H1 (cell line): ENCODE measurements around the gene PDZRN4. TPM values are rescaled to one million over a fixed set of nuclear protein-coding genes. Genes with fewer than 3 reads are reported as not detected.

ENCODE experiments used
- CTCF ChIA-PET: fragments of 300-600 bp; sonication (Branson Sonifier 250); formaldehyde crosslinking; loops from one replicate; lab custom pipeline; 2021; ENCODE audit not compliant: partially characterized antibody; lab: Charles Lee
- POLR2A ChIA-PET: fragments of 300-600 bp; sonication (Branson Sonifier 250); formaldehyde crosslinking; loops from one replicate; lab custom pipeline; 2021; ENCODE audit warnings: inconsistent platforms; ENCODE audit not compliant: partially characterized antibody; lab: Charles Lee
- DNase-seq, 2 experiments: peaks; one replicate each; pipeline versions ENCODE4 v3.0.0 to v3.0.0-alpha.2; 2010 to 2022; ENCODE audit warnings: low spot score in 2 of 2, low read depth in 1 of 2, mixed read lengths in 1 of 2
- FAIRE-seq: peaks from 2 replicates; lab custom pipeline; 2011; peaks lifted over from hg19 to GRCh38; lab: Jason Lieb, UNC
- H2AFZ ChIP-seq: 2 replicates; pipeline ENCODE4 v1.8.1; 2012; ENCODE audit warnings: low read length, inconsistent platforms
- H2AK5ac ChIP-seq: 2 replicates; pipeline ENCODE4 v1.6.1; 2013; ENCODE audit warnings: low read depth, low read length
- H2BK120ac ChIP-seq: replicated peaks from 2 replicates; pipeline ENCODE3; 2013; ENCODE audit warnings: low read depth, low read length, inconsistent platforms
- H2BK12ac ChIP-seq: 2 replicates; pipeline ENCODE4 v1.6.1; 2013; ENCODE audit warnings: low read depth, low read length
- H2BK15ac ChIP-seq: 2 replicates; pipeline ENCODE4 v1.6.1; 2013; ENCODE audit warnings: low read length
- H2BK20ac ChIP-seq: 2 replicates; pipeline ENCODE4 v1.6.1; 2013; ENCODE audit warnings: low read length
- H2BK5ac ChIP-seq: 2 replicates; pipeline ENCODE4 v1.6.1; 2013; ENCODE audit warnings: low read depth, low read length
- H3K14ac ChIP-seq: 2 replicates; pipeline ENCODE4 v1.6.1; 2013; ENCODE audit warnings: inconsistent platforms; ENCODE audit not compliant: insufficient read length
- H3K18ac ChIP-seq: 2 replicates; pipeline ENCODE4 v1.6.1; 2013; ENCODE audit warnings: low read length; ENCODE audit errors: extremely low read depth
- H3K23ac ChIP-seq: 2 replicates; pipeline ENCODE4 v1.6.1; 2013; ENCODE audit warnings: inconsistent platforms; ENCODE audit not compliant: insufficient read length
- H3K23me2 ChIP-seq: 2 replicates; pipeline ENCODE4 v1.6.1; 2013; ENCODE audit warnings: low read depth, low read length
- H3K27ac ChIP-seq: 2 replicates; pipeline ENCODE4 v1.6.1; 2011; ENCODE audit warnings: low read depth, low read length, inconsistent platforms
- H3K27me3 ChIP-seq, 4 experiments: replicated peaks in 1 of 4; 1 replicate in 1 of 4; 2 replicates in 3 of 4; pipeline versions ENCODE4 v1.6.1 to v1.8.1; 2011 to 2013; ENCODE audit warnings: low read length in 3 of 4, mild to moderate bottlenecking in 3 of 4, inconsistent platforms in 2 of 4, mixed read lengths in 2 of 4, moderate library complexity in 1 of 4; ENCODE audit not compliant: control insufficient read depth in 3 of 4, insufficient read depth in 3 of 4; ENCODE audit errors: extremely low read depth in 1 of 4
- H3K36me3 ChIP-seq, 4 experiments: 2 replicates each; pipeline versions ENCODE4 v1.6.1 to v1.8.1; 2011 to 2013; ENCODE audit warnings: mild to moderate bottlenecking in 4 of 4, low read length in 3 of 4, moderate library complexity in 2 of 4, control low read depth in 1 of 4, inconsistent platforms in 1 of 4; ENCODE audit not compliant: insufficient read depth in 4 of 4, control insufficient read depth in 2 of 4
- H3K4ac ChIP-seq: replicated peaks from 2 replicates; pipeline ENCODE3; 2013; ENCODE audit warnings: low read length, low read depth, mixed read lengths, inconsistent platforms; ENCODE audit not compliant: insufficient read length
- H3K4me1 ChIP-seq, 4 experiments: replicated peaks in 1 of 4; 1 replicate in 1 of 4; 2 replicates in 3 of 4; pipeline versions ENCODE4 v1.6.1 to v1.8.1; 2011 to 2013; ENCODE audit warnings: low read length in 3 of 4, inconsistent platforms in 2 of 4, mixed read lengths in 1 of 4; ENCODE audit not compliant: insufficient read depth in 4 of 4, control insufficient read depth in 3 of 4
- H3K4me2 ChIP-seq, 2 experiments: 2 replicates each; pipeline versions ENCODE4 v1.6.1 to v1.8.1; 2011 to 2013; ENCODE audit warnings: low read depth in 2 of 2, low read length in 2 of 2, control low read depth in 1 of 2, inconsistent platforms in 1 of 2, mild to moderate bottlenecking in 1 of 2; ENCODE audit not compliant: insufficient read depth in 1 of 2
- H3K4me3 ChIP-seq, 4 experiments: fragments of 200-600, 300-600 bp in 1 of 4; sonication (generic), shearing (Covaris generic), sonication (Bioruptor Twin) in 1 of 4; 2 replicates each; pipeline versions ENCODE4 v1.5.1 to v1.8.1; 2011 to 2016; ENCODE audit warnings: low read length in 4 of 4, low read depth in 3 of 4, control low read depth in 2 of 4, inconsistent platforms in 2 of 4, mild to moderate bottlenecking in 2 of 4, mixed read lengths in 1 of 4, moderate library complexity in 1 of 4; ENCODE audit not compliant: insufficient read depth in 2 of 4; ENCODE audit errors: extremely low read depth in 1 of 4
- H3K56ac ChIP-seq: replicated peaks from 2 replicates; pipeline ENCODE3; 2013; ENCODE audit warnings: low read depth, mild to moderate bottlenecking, mixed read lengths, low read length, inconsistent platforms; ENCODE audit not compliant: insufficient read length
- H3K79me1 ChIP-seq: 2 replicates; pipeline ENCODE4 v1.6.1; 2013; ENCODE audit warnings: low read depth, low read length, control low read depth
- H3K79me2 ChIP-seq, 2 experiments: 2 replicates each; pipeline versions ENCODE4 v1.6.1 to v1.8.1; 2012 to 2013; ENCODE audit warnings: low read length in 2 of 2, mild to moderate bottlenecking in 2 of 2, inconsistent platforms in 1 of 2; ENCODE audit not compliant: insufficient read depth in 2 of 2, control insufficient read depth in 1 of 2
- H3K9ac ChIP-seq, 4 experiments: replicated peaks in 1 of 4; 1 replicate in 1 of 4; 2 replicates in 3 of 4; pipeline versions ENCODE4 v1.6.1 to v1.8.1; 2011 to 2013; ENCODE audit warnings: low read depth in 3 of 4, low read length in 3 of 4, control low read depth in 2 of 4, mild to moderate bottlenecking in 2 of 4, moderate library complexity in 2 of 4, inconsistent platforms in 1 of 4; ENCODE audit errors: extremely low read depth in 1 of 4
- H3K9me3 ChIP-seq, 2 experiments: 2 replicates each; pipeline versions ENCODE4 v1.6.1 to v1.8.1; 2012 to 2013; ENCODE audit warnings: mild to moderate bottlenecking in 2 of 2, moderate library complexity in 2 of 2, control low read depth in 1 of 2, inconsistent platforms in 1 of 2, low read depth in 1 of 2, low read length in 1 of 2, mixed read lengths in 1 of 2; ENCODE audit not compliant: insufficient read depth in 2 of 2
- H4K20me1 ChIP-seq, 2 experiments: replicated peaks in 1 of 2; 2 replicates each; pipeline versions ENCODE3 to v1.8.1; 2011 to 2013; ENCODE audit warnings: inconsistent platforms in 2 of 2, low read length in 2 of 2, mild to moderate bottlenecking in 1 of 2; ENCODE audit not compliant: insufficient read depth in 2 of 2, control insufficient read depth in 1 of 2
- H4K5ac ChIP-seq: 2 replicates; pipeline ENCODE4 v1.6.1; 2013; ENCODE audit warnings: low read length, low read depth, mixed read lengths, inconsistent platforms; ENCODE audit not compliant: insufficient read length
- H4K8ac ChIP-seq: 2 replicates; pipeline ENCODE4 v1.8.0; 2013; ENCODE audit warnings: mild to moderate bottlenecking, moderate library complexity, low read length, inconsistent platforms; ENCODE audit not compliant: insufficient read depth; ENCODE audit errors: extremely low read depth
- H4K91ac ChIP-seq: replicated peaks from 2 replicates; pipeline ENCODE3; 2013; ENCODE audit warnings: low read length, mixed read lengths, inconsistent platforms; ENCODE audit not compliant: insufficient read length
- BACH1 ChIP-seq: IDR thresholded peaks from 2 replicates; pipeline ENCODE4 v1.6.1; 2012; ENCODE audit warnings: low read length, improper control_type of control experiment
- CTBP2 ChIP-seq: IDR thresholded peaks from 2 replicates; pipeline ENCODE4 v1.7.0; 2011; ENCODE audit warnings: borderline replicate concordance, mild to moderate bottlenecking, moderate library complexity, mixed read lengths, low read length; ENCODE audit not compliant: insufficient read depth, insufficient read length
- FOSL1 ChIP-seq: IDR thresholded peaks from 2 replicates; pipeline ENCODE4 v1.6.1; 2011; ENCODE audit warnings: mild to moderate bottlenecking, low read depth, low read length, moderate library complexity; ENCODE audit not compliant: insufficient read depth
- KDM1A ChIP-seq: fragments of 200-600, 300-600 bp; sonication (generic); IDR thresholded peaks from 2 replicates; pipeline ENCODE4 v1.7.1; 2016; ENCODE audit warnings: mild to moderate bottlenecking, low read length, borderline replicate concordance
- MAFK ChIP-seq: IDR thresholded peaks from 2 replicates; pipeline ENCODE4 v1.6.1; 2012; ENCODE audit warnings: low read depth, mild to moderate bottlenecking, improper control_type of control experiment, low read length
- RBBP5 ChIP-seq: IDR thresholded peaks from 2 replicates; pipeline ENCODE4 v1.7.1; 2012; ENCODE audit warnings: low read depth, mild to moderate bottlenecking, inconsistent platforms, low read length, moderate library complexity, borderline replicate concordance
- RXRA ChIP-seq: IDR thresholded peaks from 2 replicates; pipeline ENCODE4 v1.6.1; 2011; ENCODE audit warnings: low read depth, mild to moderate bottlenecking, low read length, moderate library complexity; ENCODE audit not compliant: insufficient read depth
- SP1 ChIP-seq: IDR thresholded peaks from 2 replicates; pipeline ENCODE4 v1.6.1; 2011; ENCODE audit warnings: low read depth, low read length
- TAF1 ChIP-seq: IDR thresholded peaks from 2 replicates; pipeline ENCODE4 v1.6.1; 2011; ENCODE audit warnings: mild to moderate bottlenecking, low read depth, low read length
- WGBS, 2 experiments: shearing (Covaris generic) in 1 of 2; methylation state at CpG; one replicate each; pipeline versions ENCODE4 v1.1.6 to v1.1.7; 2013 to 2015; ENCODE audit warnings: low lambda C conversion rate in 2 of 2, mixed read lengths in 2 of 2, inconsistent platforms in 1 of 2, low coverage in 1 of 2, missing lambda C conversion rate in 1 of 2; ENCODE audit not compliant: insufficient replicate concordance in 2 of 2, insufficient coverage in 1 of 2, insufficient read length in 1 of 2; ENCODE audit errors: extremely low coverage in 1 of 2, missing lambda C conversion rate in 1 of 2; 5-methylcytosine and 5-hydroxymethylcytosine counted together
- polyA plus RNA-seq, 7 experiments: library from polyadenylated mRNA; depleted of rRNA in 3 of 7; stranded (reverse) in 5 of 7; unstranded in 2 of 7; fragments of >200 nt in 5 of 7; fragments of 200-250 nt in 2 of 7; gene quantifications; 1 replicate in 5 of 7; 2 replicates in 1 of 7; 4 replicates in 1 of 7; pipeline versions ENCODE4 v1.2.1 to v1.2.3, GENCODE V29; 2011 to 2013; ENCODE audit warnings: missing spikeins in 2 of 7, mixed read lengths in 2 of 7
- total RNA-seq: library from RNA; stranded (reverse); fragmentation: NEBNext Ultra II Directional; extraction: Animal tissue kit (Norgen Biotek cat#: 25700); gene quantifications from 2 replicates; pipeline ENCODE4 v1.2.1, GENCODE V29; 2021
- TF ChIP-seq, protein P1 (sequence below), 3 experiments: IDR thresholded peaks; 1 replicate in 2 of 3; 2 replicates in 1 of 3; pipeline versions ENCODE4 v1.5.1 to v1.6.1; 2011; ENCODE audit warnings: low read length in 3 of 3, mild to moderate bottlenecking in 3 of 3, inconsistent platforms in 2 of 3, low read depth in 1 of 3, moderate library complexity in 1 of 3; ENCODE audit not compliant: insufficient read depth in 1 of 3; ENCODE audit errors: control extremely low read depth in 1 of 3

The PDZRN4 gene
- total and polyA plus RNA-seq, 2 of the 8 experiments (the other 6 are each of a cell fraction or from before 2014, with no cell fraction given), result not detected

DNA sequence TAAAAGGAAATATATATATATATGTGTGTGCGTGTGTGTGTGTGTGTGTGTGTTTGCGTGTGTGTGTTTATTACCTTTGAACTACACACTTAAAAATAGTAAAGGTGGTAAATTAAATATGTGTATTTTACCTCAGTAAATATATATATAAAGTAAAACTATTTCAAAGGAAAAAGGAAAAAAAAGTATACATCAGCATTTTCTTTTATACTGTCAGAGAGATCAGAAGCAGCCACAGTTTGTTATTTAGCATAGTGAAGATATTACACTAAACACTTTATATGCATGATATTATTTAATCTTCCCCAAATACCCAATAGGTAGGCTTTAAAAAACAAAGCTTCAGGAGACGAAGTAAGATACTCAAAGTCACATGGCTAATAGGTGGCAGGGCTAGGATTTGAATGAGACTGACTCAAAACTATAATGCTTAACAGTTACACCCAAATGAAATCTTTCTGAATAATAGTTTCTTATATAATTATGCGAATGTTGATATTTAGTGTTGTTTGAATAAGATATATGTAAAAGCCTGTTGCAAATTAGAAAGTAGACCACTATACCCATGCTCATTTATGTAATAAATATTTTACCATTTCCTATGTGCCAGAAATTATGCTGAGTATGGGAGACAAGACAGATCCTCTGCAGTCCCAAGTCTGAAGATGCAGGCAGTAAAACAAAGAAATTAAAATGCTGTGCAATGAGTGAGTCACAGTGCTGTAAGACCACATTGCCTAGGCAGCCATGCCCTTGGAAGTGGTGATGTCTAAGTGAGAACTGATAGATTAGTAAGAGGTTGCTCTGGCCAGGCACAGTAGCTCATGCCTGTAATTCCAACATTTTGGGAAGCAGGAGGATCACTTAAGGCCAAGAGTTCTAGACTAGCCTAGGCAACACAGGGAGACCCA lies 66.1 kb downstream of the PDZRN4 start:
- no peaks in the 10 kb centered on the region for H3K4me1 ChIP-seq
- no peak overlapping the region for H3K56ac ChIP-seq
- no peak overlapping the region for H3K4me2 ChIP-seq
- H3K9me3 ChIP-seq, result no peaks in the 10 kb centered on the region
- H4K8ac ChIP-seq, result no peak overlapping the region
- H3K4me3 ChIP-seq, result no peak overlapping the region
- H3K9ac ChIP-seq, result no peak overlapping the region
- no peak overlapping the region for H2BK12ac ChIP-seq
- H2AFZ ChIP-seq, result no peak overlapping the region
- H4K91ac ChIP-seq, result no peak overlapping the region
- CTCF ChIA-PET, result interaction anchor here (1.6 kb wide), 1 partner anchor 9 kb away, joined by 3 read pairs; no protein-coding TSS in a partner anchor
- no peak overlapping the region for H4K5ac ChIP-seq
- H2AK5ac ChIP-seq, result no peak overlapping the region
- H3K14ac ChIP-seq, result no peak overlapping the region
- H4K20me1 ChIP-seq, result no peaks in the 10 kb centered on the region
- no peaks in the 10 kb centered on the region for H3K23me2 ChIP-seq
- H3K27ac ChIP-seq, result no peak overlapping the region
- no peak overlapping the region for H3K23ac ChIP-seq
- H3K18ac ChIP-seq, result no peak overlapping the region
- FAIRE-seq (no peak), DNase-seq (no peak)
- no peaks in the 10 kb centered on the region for H3K79me2 ChIP-seq
- H2BK15ac ChIP-seq, result no peak overlapping the region
- H3K4ac ChIP-seq, result no peak overlapping the region
- no peak overlapping the region for H2BK20ac ChIP-seq
- no peak overlapping the region for H2BK5ac ChIP-seq
- no peak overlapping the region for H2BK120ac ChIP-seq
- POLR2A ChIA-PET, result no interaction called here
- 72 to 100% methylated on average over 1 to 4 of the region's 4 CpGs for WGBS, 2 experiments
- H3K27me3 ChIP-seq, result no peaks in the 10 kb centered on the region
- H3K36me3 ChIP-seq, result no peaks in the 10 kb centered on the region
- H3K79me1 ChIP-seq, result no peaks in the 10 kb centered on the region
- TF ChIP-seq SP1 (no peak), RXRA (no peak), RBBP5 (no peak), FOSL1 (no peak), MAFK (no peak), KDM1A (no peak), BACH1 (no peak), CTBP2 (no peak), TAF1 (no peak)
- TF ChIP-seq, protein P1, sequence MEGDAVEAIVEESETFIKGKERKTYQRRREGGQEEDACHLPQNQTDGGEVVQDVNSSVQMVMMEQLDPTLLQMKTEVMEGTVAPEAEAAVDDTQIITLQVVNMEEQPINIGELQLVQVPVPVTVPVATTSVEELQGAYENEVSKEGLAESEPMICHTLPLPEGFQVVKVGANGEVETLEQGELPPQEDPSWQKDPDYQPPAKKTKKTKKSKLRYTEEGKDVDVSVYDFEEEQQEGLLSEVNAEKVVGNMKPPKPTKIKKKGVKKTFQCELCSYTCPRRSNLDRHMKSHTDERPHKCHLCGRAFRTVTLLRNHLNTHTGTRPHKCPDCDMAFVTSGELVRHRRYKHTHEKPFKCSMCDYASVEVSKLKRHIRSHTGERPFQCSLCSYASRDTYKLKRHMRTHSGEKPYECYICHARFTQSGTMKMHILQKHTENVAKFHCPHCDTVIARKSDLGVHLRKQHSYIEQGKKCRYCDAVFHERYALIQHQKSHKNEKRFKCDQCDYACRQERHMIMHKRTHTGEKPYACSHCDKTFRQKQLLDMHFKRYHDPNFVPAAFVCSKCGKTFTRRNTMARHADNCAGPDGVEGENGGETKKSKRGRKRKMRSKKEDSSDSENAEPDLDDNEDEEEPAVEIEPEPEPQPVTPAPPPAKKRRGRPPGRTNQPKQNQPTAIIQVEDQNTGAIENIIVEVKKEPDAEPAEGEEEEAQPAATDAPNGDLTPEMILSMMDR (IDR thresholded peaks at IDR 0.05; ENCODE audit: control extremely low read depth in 1 of 3, insufficient read depth in 1 of 3, low read depth in 1 of 3, low read length in 3 of 3), result no peak
